Measurements from ENCODE around the gene WNT3A.
A peak's percentile ranks its signal among the peaks of the same experiment; 100 is the strongest.

The WNT3A gene

GRCh38 chr1:228088586-228089498 lies 82.0 kb downstream of the WNT3A start:
- DNase-seq, result no peak

GRCh38 chr1:228089519-228090380 lies 83.0 kb downstream of the WNT3A start:
- no peak for DNase-seq

- no peak for DNase-seq
Measured at GRCh38 chr1:228090613-228091081, 83.8 kb downstream of the WNT3A start.

GRCh38 chr1:228091084-228091483 lies 84.3 kb downstream of the WNT3A start:
- no peak for DNase-seq

GRCh38 chr1:228092342-228093049 lies 85.7 kb downstream of the WNT3A start:
- DNase-seq, result no peak

DNA sequence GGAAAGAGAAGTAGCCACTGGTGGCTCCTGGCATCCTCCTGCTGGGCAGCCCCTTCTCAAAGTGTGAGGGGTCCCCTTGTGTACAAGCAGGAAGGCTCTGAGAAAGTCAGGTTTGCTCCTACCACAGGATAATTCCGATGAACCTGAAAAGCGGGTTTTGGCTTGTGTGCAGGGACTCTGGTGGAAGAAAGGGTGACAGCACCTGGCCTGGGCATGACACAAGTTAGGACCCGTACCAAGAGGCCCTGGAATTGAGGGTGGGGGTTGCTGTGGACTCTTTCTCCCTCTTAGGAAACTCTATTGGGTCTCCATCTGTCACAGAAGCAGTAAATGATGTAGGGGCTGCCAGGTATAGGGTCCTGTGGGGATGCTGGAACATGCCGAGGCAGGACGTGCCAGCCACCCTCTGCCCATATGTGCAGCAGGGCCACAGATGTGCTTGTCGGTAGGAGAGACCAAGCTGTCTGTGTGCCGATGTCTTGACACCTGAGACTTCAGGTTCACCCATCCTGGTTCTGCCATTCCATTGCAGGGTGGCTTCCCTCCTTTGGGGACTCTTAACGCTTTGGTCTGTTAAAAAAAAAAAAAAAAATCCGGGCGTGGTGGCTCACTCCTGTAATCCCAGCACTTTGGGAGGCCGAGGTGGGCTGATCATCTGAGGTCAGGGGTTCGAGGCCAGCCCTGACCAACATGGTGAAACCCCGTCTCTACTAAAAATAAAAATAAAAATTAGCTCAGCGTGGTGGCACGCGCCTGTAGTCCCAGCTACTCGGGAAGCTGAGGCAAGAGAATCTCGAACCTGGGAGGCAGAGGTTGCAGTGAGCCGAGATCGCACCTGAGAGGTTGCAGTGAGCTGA lies 86.5 kb downstream of the WNT3A start:
- no peak for DNase-seq

DNA sequence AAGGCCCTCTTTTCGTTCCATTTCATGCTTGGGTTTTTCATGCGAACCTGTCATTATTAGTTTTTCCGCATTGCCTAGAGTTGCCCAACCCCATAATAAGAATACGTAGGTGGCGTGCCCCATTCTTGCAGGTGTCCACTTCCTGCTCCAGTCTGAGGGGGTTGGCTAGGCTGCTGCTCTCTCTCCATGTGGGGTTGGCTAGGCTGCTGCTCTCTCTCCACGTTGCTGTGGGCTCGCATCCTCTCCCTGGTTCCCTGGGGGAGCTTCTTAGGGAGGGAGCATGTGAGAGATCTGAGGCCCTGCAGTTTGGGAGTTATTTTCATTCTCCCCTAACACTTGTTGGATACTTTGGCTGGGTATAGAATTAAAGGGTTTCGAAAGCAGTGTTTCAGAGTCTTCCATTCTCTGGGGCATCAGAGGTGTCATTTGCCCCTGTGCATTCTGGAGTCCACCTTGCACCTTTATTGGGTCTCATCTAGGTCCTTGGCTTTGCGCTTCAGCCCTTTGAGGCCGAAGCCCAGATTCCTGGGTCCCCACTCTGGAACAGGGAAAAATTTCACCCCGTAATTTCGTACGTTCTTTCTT lies 87.7 kb downstream of the WNT3A start:
- no peak for DNase-seq

GRCh38 chr1:228095161-228095560 lies 88.4 kb downstream of the WNT3A start:
- DNase-seq, result no peak

DNA sequence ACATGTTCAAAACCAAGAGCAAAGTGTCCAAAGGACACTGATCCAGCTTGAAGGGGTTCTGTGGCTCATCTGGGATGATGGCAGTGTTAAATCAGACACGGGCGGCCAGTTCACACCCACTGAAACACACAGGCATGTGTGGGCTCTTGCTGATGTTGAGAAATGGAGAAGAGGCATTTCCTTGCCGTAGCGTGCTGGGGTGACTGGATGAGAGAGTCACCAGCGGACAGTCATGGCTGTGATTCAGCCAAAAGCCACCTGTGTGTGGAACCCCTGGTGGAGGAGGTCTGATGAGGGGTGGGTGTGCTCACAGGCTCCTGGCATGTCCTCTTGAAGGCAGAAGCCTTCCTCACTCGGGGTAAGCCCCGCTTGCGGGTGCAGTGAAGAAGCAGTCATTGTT lies 89.1 kb downstream of the WNT3A start:
- no peak for DNase-seq

- DNase-seq, result no peak
Measured at GRCh38 chr1:228096416-228097332, 89.9 kb downstream of the WNT3A start.

- DNase-seq, result no peak
Measured at GRCh38 chr1:228097333-228098081, 90.7 kb downstream of the WNT3A start.

DNA sequence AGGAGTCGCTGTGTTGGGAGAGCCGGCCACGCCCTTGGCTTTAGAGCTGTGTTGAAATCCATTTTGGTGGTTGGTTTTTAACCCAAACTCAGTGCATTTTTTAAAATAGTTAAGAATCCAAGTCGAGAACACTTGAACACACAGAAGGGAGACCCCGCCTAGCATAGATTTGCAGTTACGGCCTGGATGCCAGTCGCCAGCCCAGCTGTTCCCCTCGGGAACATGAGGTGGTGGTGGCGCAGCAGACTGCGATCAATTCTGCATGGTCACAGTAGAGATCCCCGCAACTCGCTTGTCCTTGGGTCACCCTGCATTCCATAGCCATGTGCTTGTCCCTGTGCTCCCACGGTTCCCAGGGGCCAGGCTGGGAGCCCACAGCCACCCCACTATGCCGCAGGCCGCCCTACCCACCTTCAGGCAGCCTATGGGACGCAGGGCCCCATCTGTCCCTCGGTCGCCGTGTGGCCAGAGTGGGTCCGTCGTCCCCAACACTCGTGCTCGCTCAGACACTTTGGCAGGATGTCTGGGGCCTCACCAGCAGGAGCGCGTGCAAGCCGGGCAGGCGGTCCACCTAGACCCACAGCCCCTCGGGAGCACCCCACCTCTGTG lies 91.6 kb downstream of the WNT3A start:
- DNase-seq, result no peak

- DNase-seq, result no peak
Measured at GRCh38 chr1:228099331-228099732, 92.5 kb downstream of the WNT3A start.

GRCh38 chr1:228100822-228101613 lies 94.2 kb downstream of the WNT3A start:
- no peak for DNase-seq

GRCh38 chr1:228101614-228101993 lies 94.8 kb downstream of the WNT3A start:
- no peak for DNase-seq

DNA sequence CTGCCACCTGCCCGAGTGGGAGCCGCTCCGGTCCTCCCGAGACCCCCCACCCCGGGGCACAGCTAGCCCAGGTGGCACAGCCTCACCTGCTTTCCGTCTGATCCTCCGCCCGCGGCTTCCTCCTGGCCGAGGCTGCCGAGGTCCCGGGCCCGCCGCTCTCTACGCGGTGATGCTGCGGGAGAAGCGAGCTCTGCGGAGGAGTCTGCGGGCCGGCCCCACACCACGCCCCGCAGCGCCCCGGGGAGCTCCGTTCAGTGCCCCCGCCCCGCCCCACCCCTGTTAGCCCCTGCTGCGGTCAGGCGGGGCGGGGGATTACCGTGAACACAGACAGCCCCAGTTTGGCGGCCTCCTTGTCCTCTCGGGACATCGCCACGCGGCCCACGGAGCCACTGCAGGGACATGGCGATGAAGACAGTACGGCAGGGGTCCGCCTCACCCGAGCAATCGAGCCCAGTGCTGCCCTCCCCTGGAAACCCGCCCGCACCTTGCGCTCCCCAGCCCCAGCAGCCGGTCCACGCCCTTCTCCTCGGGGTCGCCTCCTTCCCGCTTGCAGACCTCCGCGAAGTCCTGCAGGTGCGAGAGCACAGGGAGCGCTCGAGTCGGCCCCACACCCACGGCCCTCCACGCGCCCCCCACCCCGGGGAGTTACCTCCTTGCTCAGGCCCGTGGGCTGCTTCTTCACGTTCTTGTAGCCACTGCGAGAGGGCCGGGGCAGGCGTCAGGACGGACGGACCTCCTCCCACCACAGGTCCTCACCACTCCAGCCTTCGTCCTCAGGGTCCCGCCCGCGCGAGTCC lies 95.4 kb downstream of the WNT3A start:
- no peak for DNase-seq

DNA sequence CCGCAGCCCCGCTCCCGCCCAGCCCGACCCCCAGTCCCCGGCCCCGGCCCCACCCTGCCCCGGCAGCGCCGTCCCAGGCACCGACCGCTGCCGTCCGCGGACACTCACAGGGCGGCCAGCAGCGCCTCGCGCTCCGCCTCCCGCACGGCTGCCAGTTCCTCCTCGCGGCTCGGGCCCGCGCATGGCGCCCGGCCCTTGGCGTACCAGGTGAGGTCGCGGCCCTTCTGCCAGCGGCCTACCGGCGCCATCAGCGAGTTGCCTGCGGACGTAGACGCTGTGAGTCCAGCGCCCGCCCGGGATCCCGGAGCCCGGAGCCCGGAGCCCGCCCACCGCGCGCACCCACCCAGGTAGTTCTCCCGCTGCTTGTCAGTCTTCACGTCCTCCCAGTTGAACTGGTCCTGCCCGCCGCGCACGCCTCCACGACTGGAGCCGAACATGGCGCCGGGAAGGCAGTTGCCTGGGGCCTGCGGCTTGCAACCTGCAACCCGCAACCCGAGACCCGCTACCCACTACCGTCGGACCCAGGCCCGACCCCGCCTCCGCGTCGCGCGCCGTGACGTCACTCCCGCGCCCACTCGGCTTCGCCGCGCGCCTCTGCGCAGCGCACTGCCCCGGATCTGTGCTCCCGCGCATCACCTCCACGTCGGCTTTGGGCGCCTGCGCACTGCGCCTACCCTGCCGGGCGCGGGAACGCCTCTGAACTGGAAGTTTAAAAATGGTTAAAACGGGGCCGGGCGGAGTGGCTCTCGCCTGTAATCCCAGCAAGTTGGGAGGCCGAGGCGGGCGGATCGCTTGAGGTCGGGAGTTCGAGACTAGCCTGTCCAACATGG lies 96.2 kb downstream of the WNT3A start, which contains the start of gene C1orf35:
C1orf35 (minus strand) TSS at position 535 of the 830 bp plus-strand sequence; CDS start at position 437, 98 bp downstream.
- DNase-seq, result peak; percentile 71

Measured in kidney glomerular epithelial cell (primary cell).